MM.1S (cell line): ENCODE data around the gene ZNF362.

Source experiments
- DNase-seq: peaks from one replicate; pipeline ENCODE4 v3.0.0-alpha.2; 2015
- H2AFZ ChIP-seq: fragments of 300-600 bp; sonication (generic); 2 replicates; pipeline ENCODE4 v1.6.0; 2016; ENCODE audit warnings: antibody characterized with exemption, low read length
- H3F3A ChIP-seq: fragments of 300-600 bp; sonication (generic); 2 replicates; pipeline ENCODE4 v1.6.1; 2016; ENCODE audit warnings: mild to moderate bottlenecking, antibody characterized with exemption, low read length, moderate library complexity, mixed read lengths; ENCODE audit not compliant: insufficient read depth
- H3K27ac ChIP-seq: fragments of 300-600 bp; sonication (generic); 2 replicates; pipeline ENCODE4 v1.5.1; 2016; ENCODE audit warnings: mild to moderate bottlenecking, low read length
- H3K27me3 ChIP-seq: fragments of 300-600 bp; sonication (generic); replicated peaks from 2 replicates; pipeline ENCODE4 v1.6.0; 2016; ENCODE audit warnings: low read length; ENCODE audit not compliant: insufficient read depth
- H3K36me3 ChIP-seq: fragments of 300-600 bp; sonication (generic); replicated peaks from 2 replicates; pipeline ENCODE4 v1.6.1; 2016; ENCODE audit warnings: mild to moderate bottlenecking, low read length, mixed read lengths; ENCODE audit not compliant: insufficient read depth
- H3K4me1 ChIP-seq: fragments of 300-600 bp; sonication (generic); 2 replicates; pipeline ENCODE4 v1.6.1; 2016; ENCODE audit warnings: low read length, mixed read lengths
- H3K4me2 ChIP-seq: fragments of 300-600 bp; sonication (generic); 2 replicates; pipeline ENCODE4 v1.6.0; 2016; ENCODE audit warnings: low read depth, low read length
- H3K4me3 ChIP-seq: fragments of 300-600 bp; sonication (generic); 2 replicates; pipeline ENCODE4 v1.5.1; 2016; ENCODE audit warnings: low read length, mixed read lengths
- H3K79me2 ChIP-seq: fragments of 300-600 bp; sonication (generic); 2 replicates; pipeline ENCODE4 v1.6.1; 2016; ENCODE audit warnings: mixed run types, low read length, mixed read lengths
- H3K9ac ChIP-seq: fragments of 300-600 bp; sonication (generic); 2 replicates; pipeline ENCODE4 v1.6.1; 2016; ENCODE audit warnings: low read length, mixed read lengths
- H3K9me2 ChIP-seq: fragments of 300-600 bp; sonication (generic); replicated peaks from 2 replicates; pipeline ENCODE4 v1.6.1; 2016; ENCODE audit warnings: mild to moderate bottlenecking, low read length, mixed read lengths; ENCODE audit not compliant: insufficient read depth
- H3K9me3 ChIP-seq: fragments of 300-600 bp; sonication (generic); replicated peaks from 2 replicates; pipeline ENCODE4 v1.6.1; 2016; ENCODE audit warnings: mild to moderate bottlenecking, low read length, mixed read lengths; ENCODE audit not compliant: insufficient read depth
- H4K20me1 ChIP-seq: fragments of 300-600 bp; sonication (generic); 2 replicates; pipeline ENCODE4 v1.6.1; 2016; ENCODE audit warnings: mild to moderate bottlenecking, low read length, moderate library complexity, mixed read lengths; ENCODE audit not compliant: insufficient read depth
- EZH2 ChIP-seq: fragments of 300-600 bp; sonication (generic); optimal IDR thresholded peaks from 2 replicates; pipeline ENCODE3; 2017; ENCODE audit warnings: low read depth, mild to moderate bottlenecking, antibody characterized with exemption, low read length, mixed read lengths
- EZH2phosphoT487 ChIP-seq: fragments of 300-600 bp; sonication (generic); IDR thresholded peaks from 2 replicates; pipeline ENCODE4 v1.6.1; 2018; ENCODE audit warnings: antibody characterized with exemption, low read length
- TF ChIP-seq, protein P1 (sequence below): fragments of 300-600 bp; sonication (generic); IDR thresholded peaks from 2 replicates; pipeline ENCODE4 v1.5.1; 2016; ENCODE audit warnings: antibody characterized with exemption, low read length, mixed read lengths

Gene ZNF362

DNA sequence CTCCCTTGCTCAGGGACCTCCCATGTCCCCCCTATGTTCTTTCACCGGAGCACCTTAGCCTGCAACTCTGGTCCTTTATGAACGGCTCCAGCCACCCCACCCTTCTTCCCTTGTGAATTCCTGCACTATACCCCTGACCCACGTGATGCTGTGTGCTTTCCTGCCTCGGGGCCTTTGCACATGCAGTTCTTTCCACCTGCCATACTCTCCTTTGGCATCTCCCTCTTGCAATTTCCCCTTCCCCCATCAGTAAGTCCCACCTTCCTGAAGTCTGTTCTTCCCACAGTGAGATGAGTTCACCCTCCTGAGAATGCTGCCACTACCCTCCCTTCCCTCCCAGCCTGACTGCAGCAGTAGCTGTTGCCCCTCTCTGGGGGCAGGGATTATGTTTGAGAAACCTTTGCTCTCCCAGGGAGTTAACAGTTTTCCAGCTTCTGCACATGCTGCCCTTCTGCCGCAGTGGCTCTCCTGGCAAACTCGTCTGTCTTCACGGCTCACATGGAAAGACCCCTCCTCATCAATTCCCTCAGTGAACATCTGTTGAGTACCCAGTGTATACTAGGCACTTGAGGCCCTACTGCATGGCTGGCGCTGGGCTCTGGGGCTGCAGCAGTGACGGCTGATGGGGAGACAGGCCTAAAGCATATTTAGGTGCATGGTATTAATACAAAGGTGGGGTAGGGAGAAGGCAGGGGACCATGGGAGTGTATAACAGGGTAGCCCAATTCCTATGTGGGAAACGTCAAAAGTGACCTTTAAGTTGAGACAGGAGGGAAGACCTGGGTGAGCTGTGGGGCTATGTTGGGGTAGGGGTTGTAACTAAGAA lies 9.7 kb downstream of the ZNF362 start:
- no peaks in the 10 kb centered on the region for H3K36me3 ChIP-seq
- H3K9ac ChIP-seq = no peak overlapping the region
- H3F3A ChIP-seq = no peaks in the 10 kb centered on the region
- no peaks in the 10 kb centered on the region for H3K79me2 ChIP-seq
- H3K9me3 ChIP-seq = no peaks in the 10 kb centered on the region
- H3K4me3 ChIP-seq = no peak overlapping the region
- H2AFZ ChIP-seq = no peak overlapping the region
- H3K27me3 ChIP-seq = no peaks in the 10 kb centered on the region
- H3K4me1 ChIP-seq = no peaks in the 10 kb centered on the region
- TF ChIP-seq, protein P1, sequence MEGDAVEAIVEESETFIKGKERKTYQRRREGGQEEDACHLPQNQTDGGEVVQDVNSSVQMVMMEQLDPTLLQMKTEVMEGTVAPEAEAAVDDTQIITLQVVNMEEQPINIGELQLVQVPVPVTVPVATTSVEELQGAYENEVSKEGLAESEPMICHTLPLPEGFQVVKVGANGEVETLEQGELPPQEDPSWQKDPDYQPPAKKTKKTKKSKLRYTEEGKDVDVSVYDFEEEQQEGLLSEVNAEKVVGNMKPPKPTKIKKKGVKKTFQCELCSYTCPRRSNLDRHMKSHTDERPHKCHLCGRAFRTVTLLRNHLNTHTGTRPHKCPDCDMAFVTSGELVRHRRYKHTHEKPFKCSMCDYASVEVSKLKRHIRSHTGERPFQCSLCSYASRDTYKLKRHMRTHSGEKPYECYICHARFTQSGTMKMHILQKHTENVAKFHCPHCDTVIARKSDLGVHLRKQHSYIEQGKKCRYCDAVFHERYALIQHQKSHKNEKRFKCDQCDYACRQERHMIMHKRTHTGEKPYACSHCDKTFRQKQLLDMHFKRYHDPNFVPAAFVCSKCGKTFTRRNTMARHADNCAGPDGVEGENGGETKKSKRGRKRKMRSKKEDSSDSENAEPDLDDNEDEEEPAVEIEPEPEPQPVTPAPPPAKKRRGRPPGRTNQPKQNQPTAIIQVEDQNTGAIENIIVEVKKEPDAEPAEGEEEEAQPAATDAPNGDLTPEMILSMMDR = no peak
- TF ChIP-seq EZH2 (no peak), EZH2phosphoT487 (no peak)
- H3K9me2 ChIP-seq = no peaks in the 10 kb centered on the region
- no peak overlapping the region for H3K27ac ChIP-seq
- DNase-seq = no peak
- no peaks in the 10 kb centered on the region for H4K20me1 ChIP-seq
- no peak overlapping the region for H3K4me2 ChIP-seq

DNA sequence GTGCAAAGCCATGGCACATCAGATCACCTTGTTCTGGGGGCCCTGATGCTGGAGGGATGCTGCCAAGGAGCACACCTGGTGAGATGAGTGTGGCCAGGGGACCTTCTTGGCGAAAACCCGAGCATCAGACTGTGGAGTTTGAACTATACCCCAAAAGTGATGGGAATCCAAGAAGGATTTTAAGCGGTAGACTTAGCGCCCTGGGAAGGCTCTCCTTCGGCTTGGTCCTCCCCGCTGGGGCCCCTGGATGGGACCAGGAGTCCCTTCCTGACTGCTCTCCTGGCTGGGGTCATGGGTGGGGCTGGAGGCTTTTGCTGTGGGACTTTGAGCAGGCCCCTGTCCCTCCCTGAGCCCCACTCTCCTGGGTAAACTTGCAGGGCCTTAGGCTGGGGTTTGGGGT lies 10.5 kb downstream of the ZNF362 start:
- Histone ChIP-seq H3K9ac (no peak overlapping the region), H3K36me3 (no peaks in the 10 kb centered on the region), H3K27ac (no peak overlapping the region), H3K79me2 (no peaks in the 10 kb centered on the region), H3K9me2 (no peaks in the 10 kb centered on the region), H3K4me1 (no peaks in the 10 kb centered on the region), H4K20me1 (no peaks in the 10 kb centered on the region), H3K4me2 (no peak overlapping the region), H3K9me3 (no peaks in the 10 kb centered on the region), H3K4me3 (no peak overlapping the region), H3F3A (no peaks in the 10 kb centered on the region), H3K27me3 (no peaks in the 10 kb centered on the region), H2AFZ (no peak overlapping the region)
- TF ChIP-seq EZH2 (no peak), EZH2phosphoT487 (no peak)
- TF ChIP-seq, protein P1 = no peak
- DNase-seq = no peak

DNA sequence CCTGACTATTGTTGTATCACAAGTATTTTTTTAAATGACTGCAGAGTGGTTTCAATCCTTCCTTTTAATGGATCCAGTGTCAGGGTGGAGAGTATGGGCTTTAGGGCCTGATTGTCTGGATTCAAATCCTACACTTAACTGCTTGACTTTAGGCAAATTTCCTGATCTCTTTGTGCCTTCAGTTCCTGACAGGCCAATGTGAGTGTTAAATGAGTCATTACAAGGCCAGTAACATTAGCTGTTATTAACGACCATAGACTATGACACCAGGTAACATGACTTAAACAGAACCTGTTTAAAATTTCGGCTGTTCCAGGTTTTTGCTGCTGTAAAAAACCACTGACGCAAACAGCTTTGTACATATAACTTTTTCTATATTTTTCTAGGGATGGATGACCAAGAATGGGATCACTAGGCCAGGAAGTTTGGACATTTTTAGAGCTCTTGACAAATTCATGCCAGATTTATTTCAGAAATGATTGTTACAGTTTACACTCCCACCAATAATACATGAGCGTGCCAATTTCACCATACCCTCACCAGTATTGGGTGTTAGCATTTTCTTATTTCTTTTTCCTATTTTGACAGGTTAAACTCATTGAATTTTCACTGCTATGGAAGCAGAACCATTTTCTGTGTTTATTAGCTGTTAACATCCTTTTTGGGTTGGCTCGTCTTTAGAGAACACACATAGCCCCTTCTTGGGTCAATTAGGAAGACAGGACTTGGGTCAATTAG lies 11.3 kb downstream of the ZNF362 start:
- H3K4me2 ChIP-seq = no peak overlapping the region
- no peak overlapping the region for H3K4me3 ChIP-seq
- no peaks in the 10 kb centered on the region for H3K9me2 ChIP-seq
- no peaks in the 10 kb centered on the region for H3K4me1 ChIP-seq
- H3K27me3 ChIP-seq = no peaks in the 10 kb centered on the region
- H3K9ac ChIP-seq = no peak overlapping the region
- no peak overlapping the region for H3K27ac ChIP-seq
- H2AFZ ChIP-seq = no peak overlapping the region
- H3K9me3 ChIP-seq = no peaks in the 10 kb centered on the region
- H3F3A ChIP-seq = no peaks in the 10 kb centered on the region
- H3K36me3 ChIP-seq = no peaks in the 10 kb centered on the region
- TF ChIP-seq, protein P1 = no peak
- TF ChIP-seq EZH2 (no peak), EZH2phosphoT487 (no peak)
- no peaks in the 10 kb centered on the region for H3K79me2 ChIP-seq
- H4K20me1 ChIP-seq = no peaks in the 10 kb centered on the region
- DNase-seq = no peak
